Chondrocyte (in vitro differentiated cells): Measurements from ENCODE around the gene ERCC6L. TPM values are rescaled to one million over a fixed set of nuclear protein-coding genes. Genes with fewer than 3 reads are reported as not detected.

Experiments used
- DNase-seq: peaks from one replicate; pipeline ENCODE4 v3.0.0; 2021; ENCODE audit warnings: mixed read lengths, low spot score
- H3K27ac Mint-ChIP-seq: one replicate; pipeline ENCODE4 v1.8.0; 2021; ENCODE audit warnings: mild to moderate bottlenecking, moderate library complexity, mixed read lengths; ENCODE audit not compliant: unreplicated experiment
- H3K27me3 Mint-ChIP-seq: 2 replicates; pipeline ENCODE4 v1.8.0; 2021; ENCODE audit warnings: low read depth, mixed read lengths
- H3K36me3 Mint-ChIP-seq: 2 replicates; pipeline ENCODE4 v1.8.0; 2021; ENCODE audit warnings: low read depth, mixed read lengths
- H3K4me1 Mint-ChIP-seq: 2 replicates; pipeline ENCODE4 v1.8.0; 2021; ENCODE audit warnings: low read depth, mild to moderate bottlenecking, mixed read lengths
- H3K4me3 Mint-ChIP-seq: one replicate; pipeline ENCODE4 v1.8.0; 2021; ENCODE audit warnings: mild to moderate bottlenecking, moderate library complexity, mixed read lengths; ENCODE audit not compliant: unreplicated experiment
- H3K9me3 Mint-ChIP-seq: 2 replicates; pipeline ENCODE4 v1.8.0; 2021; ENCODE audit warnings: low read depth, mixed read lengths
- CTCF ChIP-seq: fragments of 200-600 bp; sonication (generic); IDR thresholded peaks from 2 replicates; pipeline ENCODE4 v1.5.0; 2021; ENCODE audit warnings: antibody characterized with exemption, mild to moderate bottlenecking, moderate library complexity
- total RNA-seq: library from RNA; stranded (reverse); gene quantifications from 3 replicates; pipeline ENCODE4 v1.2.1, GENCODE V29; 2021

Gene ERCC6L
- total RNA-seq, 1 donor from 2014 or later, result 0.87 TPM

GRCh38 chrX:72274526-72274925 lies 35.7 kb upstream of the ERCC6L start:
- peaks cover 4% of the 10 kb centered on the region for H3K27me3 Mint-ChIP-seq
- peak overlapping the region; percentile 92 for H3K27ac Mint-ChIP-seq
- peak overlapping the region; percentile 84 for H3K4me3 Mint-ChIP-seq
- H3K9me3 Mint-ChIP-seq, result no peaks in the 10 kb centered on the region
- peaks cover 63% of the 10 kb centered on the region for H3K4me1 Mint-ChIP-seq
- TF ChIP-seq CTCF, result no peak
- H3K36me3 Mint-ChIP-seq, result peaks cover 42% of the 10 kb centered on the region
- DNase-seq, result no peak

GRCh38 chrX:72273718-72274117 lies 34.9 kb upstream of the ERCC6L start:
- no peaks in the 10 kb centered on the region for H3K27me3 Mint-ChIP-seq
- peak overlapping the region; percentile 84 for H3K4me3 Mint-ChIP-seq
- H3K4me1 Mint-ChIP-seq, result peaks cover 71% of the 10 kb centered on the region
- H3K27ac Mint-ChIP-seq, result peak overlapping the region; percentile 67
- H3K36me3 Mint-ChIP-seq, result peaks cover 45% of the 10 kb centered on the region
- DNase-seq, result no peak
- TF ChIP-seq CTCF, result no peak
- no peaks in the 10 kb centered on the region for H3K9me3 Mint-ChIP-seq

- no peak for DNase-seq
- Mint-ChIP-seq H3K27me3 (no peaks in the 10 kb centered on the region), H3K4me1 (peaks cover 76% of the 10 kb centered on the region), H3K9me3 (no peaks in the 10 kb centered on the region), H3K4me3 (no peak overlapping the region), H3K27ac (peak overlapping the region; percentile 77), H3K36me3 (peaks cover 51% of the 10 kb centered on the region)
- no peak for TF ChIP-seq CTCF
These were observed 34.0 kb upstream of the ERCC6L start for GRCh38 chrX:72272868-72273267.

- H3K36me3 Mint-ChIP-seq, result peaks cover 53% of the 10 kb centered on the region
These were observed 33.0 kb upstream of the ERCC6L start for GRCh38 chrX:72271812-72272211.

GRCh38 chrX:72271091-72271788 lies 32.4 kb upstream of the ERCC6L start:
- Mint-ChIP-seq H3K4me3 (no peak overlapping the region), H3K9me3 (no peaks in the 10 kb centered on the region), H3K27me3 (no peaks in the 10 kb centered on the region), H3K36me3 (peaks cover 53% of the 10 kb centered on the region), H3K4me1 (peaks cover 73% of the 10 kb centered on the region), H3K27ac (peak overlapping the region; percentile 77)
- no peak for DNase-seq
- TF ChIP-seq CTCF, result no peak

More at GRCh38 chrX:72271812-72272211, 33.0 kb upstream of the ERCC6L start:
- no peak for TF ChIP-seq CTCF
- Mint-ChIP-seq H3K4me1 (peaks cover 73% of the 10 kb centered on the region), H3K27ac (peak overlapping the region; percentile 77), H3K27me3 (no peaks in the 10 kb centered on the region), H3K4me3 (no peak overlapping the region), H3K9me3 (no peaks in the 10 kb centered on the region)
- no peak for DNase-seq
